Gastrocnemius medialis (tissue), 4 donors: ENCODE data around the gene SLC10A2.

Experiments used
- POLR2A ChIP-seq, 2 donors: fragments of 450-650 bp; IDR thresholded peaks; one replicate each; pipeline ENCODE4 v1.6.1; 2017; ENCODE audit warnings: antibody characterized with exemption in 2 of 2, mild to moderate bottlenecking in 2 of 2, moderate library complexity in 2 of 2
- TF ChIP-seq, protein P1 (sequence below), 5 experiments: fragments of 450-650 bp in 3 of 5; fragments of 200-600 bp in 2 of 5; sonication (generic) in 2 of 5; IDR thresholded peaks in 4 of 5; conservative IDR thresholded peaks in 1 of 5; 1 replicate in 4 of 5; 2 replicates in 1 of 5; pipeline ENCODE4 v1.5.1; 2016 to 2019; ENCODE audit warnings: antibody characterized with exemption in 5 of 5, mild to moderate bottlenecking in 3 of 5, moderate library complexity in 3 of 5

DNA sequence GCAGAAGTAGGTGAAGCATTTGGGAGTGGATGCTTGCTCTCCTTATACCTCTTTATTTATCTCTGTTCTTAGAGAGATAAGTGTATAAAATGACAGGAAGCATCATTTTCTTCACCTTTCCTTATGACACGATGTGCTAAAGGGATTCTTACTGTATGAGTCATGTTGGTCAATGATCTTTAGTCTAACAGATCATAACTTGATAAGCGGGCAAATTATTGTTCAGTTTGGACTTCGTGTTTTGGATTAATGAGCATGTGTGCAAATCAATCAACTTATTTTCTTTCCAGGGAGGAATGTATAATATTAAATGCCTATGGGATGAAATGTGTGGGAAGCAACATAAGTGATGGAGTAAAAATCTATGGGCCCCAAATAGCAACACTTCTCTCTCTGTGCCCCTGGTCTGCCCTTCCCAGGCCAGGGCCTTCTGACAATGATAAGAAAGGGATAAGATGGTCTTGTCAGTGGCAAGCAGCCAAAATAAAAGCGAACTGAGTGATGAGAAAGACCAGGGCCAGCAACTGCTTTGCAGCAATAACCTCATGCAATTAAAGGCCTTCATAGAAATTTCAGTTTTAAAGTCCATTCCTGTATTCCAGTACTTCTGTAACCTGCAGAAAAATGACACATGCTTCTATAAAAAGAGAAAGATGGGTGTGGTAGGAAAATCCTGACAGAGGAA, 61.4 kb downstream of the SLC10A2 start:
- TF ChIP-seq, protein P1, sequence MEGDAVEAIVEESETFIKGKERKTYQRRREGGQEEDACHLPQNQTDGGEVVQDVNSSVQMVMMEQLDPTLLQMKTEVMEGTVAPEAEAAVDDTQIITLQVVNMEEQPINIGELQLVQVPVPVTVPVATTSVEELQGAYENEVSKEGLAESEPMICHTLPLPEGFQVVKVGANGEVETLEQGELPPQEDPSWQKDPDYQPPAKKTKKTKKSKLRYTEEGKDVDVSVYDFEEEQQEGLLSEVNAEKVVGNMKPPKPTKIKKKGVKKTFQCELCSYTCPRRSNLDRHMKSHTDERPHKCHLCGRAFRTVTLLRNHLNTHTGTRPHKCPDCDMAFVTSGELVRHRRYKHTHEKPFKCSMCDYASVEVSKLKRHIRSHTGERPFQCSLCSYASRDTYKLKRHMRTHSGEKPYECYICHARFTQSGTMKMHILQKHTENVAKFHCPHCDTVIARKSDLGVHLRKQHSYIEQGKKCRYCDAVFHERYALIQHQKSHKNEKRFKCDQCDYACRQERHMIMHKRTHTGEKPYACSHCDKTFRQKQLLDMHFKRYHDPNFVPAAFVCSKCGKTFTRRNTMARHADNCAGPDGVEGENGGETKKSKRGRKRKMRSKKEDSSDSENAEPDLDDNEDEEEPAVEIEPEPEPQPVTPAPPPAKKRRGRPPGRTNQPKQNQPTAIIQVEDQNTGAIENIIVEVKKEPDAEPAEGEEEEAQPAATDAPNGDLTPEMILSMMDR (IDR thresholded peaks at IDR 0.05 in 4 of 5, conservative IDR thresholded peaks at IDR 0.05 in 1 of 5), result no peak
- TF ChIP-seq POLR2A (IDR thresholded peaks at IDR 0.05), result no peak
